Measurements from ENCODE around the gene LGALS7.
"Not testable (repeated sequence)": the region's sequence is repeated elsewhere in the genome, so short reads cannot be mapped to it uniquely, and the experiment has no call there.

The LGALS7 gene

DNA sequence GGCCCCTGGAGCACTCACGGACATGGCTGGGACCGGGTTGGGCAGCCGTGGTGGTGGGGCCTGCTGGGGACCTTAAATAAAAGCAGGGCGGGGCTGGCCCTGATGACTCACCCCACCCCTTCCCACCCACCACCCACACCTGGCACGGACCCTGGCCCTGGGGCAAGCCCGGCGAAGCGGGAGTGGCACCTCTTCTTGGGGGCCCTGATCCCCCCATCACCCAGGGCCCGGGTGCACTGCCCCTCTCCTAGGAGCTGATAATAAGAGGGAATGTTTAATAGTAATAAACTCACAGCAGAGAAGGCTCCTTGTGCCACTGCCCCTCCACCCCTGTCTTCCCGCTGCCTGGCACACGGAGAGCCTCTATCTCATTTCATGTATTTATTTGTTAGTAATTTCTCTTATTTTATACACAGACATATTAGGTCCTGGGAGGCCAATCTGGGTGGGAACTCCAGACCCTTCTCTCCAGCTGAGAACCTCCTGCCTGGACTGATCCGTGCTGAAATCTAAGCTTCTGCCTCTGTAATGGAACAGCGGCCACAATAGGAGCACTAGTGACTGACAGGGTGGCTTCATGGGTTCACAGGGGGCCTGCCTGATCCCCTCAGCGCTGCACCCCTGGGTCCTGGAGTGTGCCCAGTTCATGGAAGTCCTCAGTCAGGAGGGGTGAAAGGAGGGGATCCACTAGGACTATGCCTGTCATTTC is at the start of gene LGALS7:
TSS of gene LGALS7 (minus strand) at position 49 of the 709 bp plus-strand sequence. CDS start at position 24, 25 bp downstream.
- no peak for DNase-seq (ENCODE audit: insufficient read length, low spot score)
- no peak for FAIRE-seq

GRCh38 chr19:38821230-38821825 is 48.0 kb upstream of the LGALS7 start:
- FAIRE-seq; DNase-seq (ENCODE audit: insufficient read length, low spot score): not testable (repeated sequence)

DNA sequence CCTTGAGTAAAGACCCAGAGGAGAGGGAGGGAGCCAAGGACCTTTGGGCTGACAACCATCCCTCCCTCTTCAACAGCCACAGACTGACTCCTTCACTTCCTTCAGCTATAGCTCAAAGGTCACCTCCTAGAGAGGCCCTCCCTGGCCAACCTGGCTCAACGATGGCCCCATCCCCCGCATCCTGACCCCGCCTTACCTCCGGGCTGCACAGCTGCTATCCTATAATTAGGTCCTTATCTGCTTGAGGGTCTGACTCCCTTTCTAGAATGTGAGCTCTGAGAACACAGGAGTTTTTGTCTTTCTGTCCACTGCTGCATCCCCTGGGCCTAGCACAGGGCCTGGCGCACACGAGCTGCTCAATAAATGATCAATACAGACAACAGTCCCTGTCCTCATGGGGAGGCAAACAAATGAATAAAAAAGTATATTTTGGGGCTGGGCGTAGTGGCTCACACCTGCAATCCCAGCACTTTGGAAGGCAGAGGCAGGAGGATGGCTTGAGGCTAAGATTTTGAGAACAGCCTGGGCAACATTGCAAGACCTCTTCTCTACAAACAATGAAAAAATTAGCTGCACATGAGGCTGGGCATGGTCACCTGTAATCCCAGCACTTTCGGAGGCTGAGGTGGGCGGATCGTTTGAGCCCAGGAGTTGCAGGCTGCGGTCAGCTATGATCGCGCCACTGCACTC is 46.1 kb upstream of the LGALS7 start:
- DNase-seq (ENCODE audit: insufficient read length, low spot score) (no peak), FAIRE-seq (no peak)

GRCh38 chr19:38817081-38817480 is 43.8 kb upstream of the LGALS7 start:
- FAIRE-seq (no peak), DNase-seq (ENCODE audit: insufficient read length, low spot score) (no peak)

DNA sequence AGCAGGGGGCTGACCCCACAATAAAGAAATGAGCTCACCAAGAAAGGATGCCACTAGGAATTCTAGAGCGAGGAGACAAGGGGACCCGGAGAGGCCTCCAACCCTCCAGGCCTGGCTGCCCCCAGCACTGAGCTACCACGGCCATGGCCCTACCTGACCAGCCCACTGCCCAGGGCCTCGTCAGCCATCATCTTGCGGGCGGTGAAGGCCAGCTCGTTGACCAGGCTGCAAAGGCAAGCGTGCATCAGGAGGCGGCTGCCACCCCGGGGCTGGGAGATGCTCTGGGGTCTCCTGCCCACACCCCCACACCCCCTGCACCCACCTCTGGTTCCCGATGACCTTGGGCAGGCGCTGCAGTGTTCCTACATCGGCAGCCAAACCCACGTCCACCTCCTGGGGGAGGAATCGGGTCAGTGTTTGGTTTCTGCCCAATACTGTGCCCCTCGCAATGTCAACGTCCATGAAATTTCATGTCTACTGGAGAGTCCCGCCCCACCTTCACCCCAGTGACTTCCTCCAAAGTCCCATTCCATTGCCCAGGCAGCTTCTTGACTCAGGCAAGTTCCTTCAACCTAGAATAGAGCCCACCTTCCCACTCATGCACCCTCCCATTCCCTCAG is 42.9 kb upstream of the LGALS7 start:
- FAIRE-seq = no peak
- DNase-seq (ENCODE audit: insufficient read length, low spot score) = no peak

DNA sequence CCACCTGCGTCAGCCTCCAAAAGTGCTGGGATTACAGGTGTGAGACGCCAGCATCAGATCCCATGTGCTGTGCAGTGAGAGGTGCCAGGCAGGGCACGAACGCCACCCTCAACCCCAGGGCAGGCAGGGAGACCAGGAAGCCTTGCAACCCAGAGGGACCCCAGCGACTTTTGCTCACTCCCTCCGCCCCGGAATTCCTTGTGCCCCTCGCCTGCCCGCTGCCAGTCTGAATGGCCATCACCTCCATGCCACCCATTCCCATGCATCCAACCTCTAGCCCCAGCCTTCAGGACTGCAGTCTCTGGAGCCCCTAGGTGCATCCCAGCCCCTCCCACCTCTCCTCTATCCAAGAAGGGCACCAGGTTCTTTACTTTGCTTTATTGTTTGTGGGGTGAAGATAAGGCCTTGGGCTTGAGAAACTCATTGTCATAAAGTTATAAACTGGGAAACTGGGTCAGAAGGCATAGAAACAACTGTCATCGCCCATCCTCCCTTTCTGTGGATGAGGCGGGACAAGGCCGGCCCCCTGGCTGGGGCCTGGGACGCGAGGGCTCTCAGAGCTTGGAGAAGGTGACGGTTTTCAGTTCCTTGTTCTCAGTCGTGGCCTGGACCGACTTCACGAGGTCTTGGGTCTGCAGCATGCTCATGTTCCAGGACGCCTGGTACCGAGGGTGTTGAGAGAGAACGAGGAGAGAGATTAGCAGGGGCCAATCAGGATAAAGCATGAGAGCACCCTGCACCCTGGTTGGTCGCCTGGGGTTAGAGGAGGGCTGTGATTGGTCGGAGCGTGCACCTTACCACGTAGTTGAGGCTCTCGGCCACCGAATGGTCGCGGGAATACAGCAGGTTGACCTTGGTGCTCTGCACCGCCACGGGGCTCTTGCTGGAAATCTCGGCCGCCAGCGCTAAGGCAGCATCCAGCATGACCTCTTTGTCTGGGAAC is 42.0 kb upstream of the LGALS7 start:
- FAIRE-seq (no peak), DNase-seq (ENCODE audit: insufficient read length, low spot score) (no peak)

- FAIRE-seq; DNase-seq (ENCODE audit: insufficient read length, low spot score): not testable (repeated sequence)
Observed at GRCh38 chr19:38813932-38814331, 40.6 kb upstream of the LGALS7 start.

DNA sequence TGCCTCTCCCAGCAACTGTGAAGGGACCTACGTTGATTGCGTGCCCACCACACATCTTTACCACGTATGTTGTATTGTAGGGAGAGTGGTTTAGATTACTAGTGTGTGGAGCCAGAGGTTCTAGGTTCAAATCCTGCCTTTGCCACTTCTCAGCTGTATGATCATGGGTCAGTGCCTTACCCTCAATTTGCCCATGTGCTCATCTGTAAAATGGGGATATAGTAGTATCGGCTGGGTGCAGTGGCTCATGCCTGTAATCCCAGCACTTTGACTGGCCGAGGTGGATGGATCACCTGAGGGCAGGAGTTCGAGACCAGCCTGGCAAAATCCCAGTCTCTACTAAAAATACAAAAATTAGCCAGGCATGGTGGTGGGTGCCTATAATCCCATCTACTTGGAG is 40.0 kb upstream of the LGALS7 start:
- FAIRE-seq (no peak), DNase-seq (ENCODE audit: insufficient read length, low spot score) (no peak)

DNA sequence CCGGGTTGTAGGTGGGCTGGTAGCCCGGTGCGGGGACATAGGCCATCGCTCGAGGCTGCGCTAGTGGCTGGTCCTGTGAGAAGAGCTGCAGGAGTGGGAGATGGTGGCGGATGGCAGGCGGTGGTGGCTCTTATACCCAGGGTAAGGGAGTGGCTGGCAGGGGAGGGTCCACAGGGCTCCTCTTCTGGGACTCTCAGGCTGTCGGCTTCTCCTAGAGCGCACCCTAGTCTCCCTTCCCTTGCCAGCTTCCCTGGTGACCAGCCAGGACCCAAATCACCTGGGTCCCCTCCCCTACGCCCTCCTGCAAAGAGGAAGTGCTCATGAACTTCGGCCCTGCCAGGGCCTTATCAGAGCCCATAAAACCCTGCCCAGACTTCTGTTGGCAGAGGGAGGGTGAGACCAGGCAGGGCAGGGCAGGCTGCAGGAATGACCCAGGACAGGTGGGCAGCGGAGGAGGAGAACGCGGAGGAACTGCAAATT is 39.6 kb upstream of the LGALS7 start, which contains the start of gene LGALS4:
TSS of gene LGALS4 (minus strand) at position 105 of the 480 bp plus-strand sequence. CDS start at position 46, 59 bp downstream.
- FAIRE-seq = no peak

DNA sequence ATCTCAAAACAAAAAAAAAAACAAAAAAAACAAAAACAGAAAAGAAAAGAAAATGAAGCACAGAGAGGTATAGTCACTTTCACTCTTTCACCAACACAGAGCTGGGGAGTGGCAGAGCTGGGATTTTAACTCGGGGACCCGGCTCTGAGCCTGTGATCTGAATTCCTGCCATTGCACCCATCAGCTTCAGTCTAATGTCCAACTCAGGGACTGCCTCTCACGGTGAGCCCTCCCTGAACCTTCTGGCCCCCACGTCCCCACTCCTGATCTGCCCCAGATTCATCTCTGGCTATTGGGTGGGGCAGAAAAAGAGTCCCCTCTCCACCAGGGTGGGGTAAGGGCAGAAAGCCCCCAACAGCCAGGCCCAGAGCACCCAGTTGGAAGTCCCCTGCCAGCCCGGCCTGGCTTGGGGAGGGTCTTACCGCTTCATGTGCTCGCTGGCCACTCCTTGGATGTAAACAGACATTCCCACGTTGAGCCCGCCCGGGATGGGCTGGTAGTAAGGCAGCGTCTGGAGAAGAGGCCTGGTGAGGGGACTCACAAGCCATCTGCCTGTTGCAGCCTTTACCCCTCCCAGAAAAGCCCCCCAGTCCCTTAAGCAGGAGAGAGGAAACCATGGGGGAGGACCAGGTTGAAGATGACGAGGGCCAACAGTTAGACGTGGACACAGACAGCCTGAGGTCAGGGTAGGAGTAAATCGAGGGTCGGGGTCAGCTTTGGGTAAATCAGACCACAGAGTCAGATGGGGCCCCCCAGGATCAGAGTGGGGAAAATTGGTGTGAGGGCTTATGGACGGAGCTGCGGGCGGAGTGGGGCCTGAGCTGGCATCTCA is 38.9 kb upstream of the LGALS7 start:
- no peak for DNase-seq (ENCODE audit: insufficient read length, low spot score)

More for the DNA sequence above, 39.6 kb upstream of the LGALS7 start, which contains the start of gene LGALS4:
- no peak for DNase-seq (ENCODE audit: insufficient read length, low spot score)

GRCh38 chr19:38809592-38810252 is 36.4 kb upstream of the LGALS7 start:
- FAIRE-seq (no peak), DNase-seq (ENCODE audit: insufficient read length, low spot score) (no peak)

More for the DNA sequence above, 38.9 kb upstream of the LGALS7 start:
- FAIRE-seq = no peak

DNA sequence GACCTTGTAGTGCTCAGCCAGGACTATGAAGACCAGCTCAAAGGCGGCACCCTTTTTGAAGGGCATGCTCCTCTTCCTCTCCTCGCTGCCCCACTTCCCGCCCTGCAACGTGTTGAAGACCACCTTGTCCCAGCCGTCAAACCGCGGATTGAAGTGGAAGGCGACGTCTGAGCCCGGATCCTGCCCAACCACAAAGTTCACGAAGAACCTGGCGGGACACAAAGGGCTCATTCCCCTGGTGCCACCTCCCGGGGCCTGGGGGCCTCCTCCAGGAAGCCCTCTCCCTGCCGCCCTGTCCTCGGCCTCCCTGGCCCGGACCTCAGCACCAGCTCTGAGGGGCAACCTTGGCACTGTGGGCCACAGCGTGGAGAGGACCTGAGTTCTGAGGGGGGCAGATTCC is 35.4 kb upstream of the LGALS7 start:
- no peak for FAIRE-seq
- DNase-seq (ENCODE audit: insufficient read length, low spot score) = no peak

DNA sequence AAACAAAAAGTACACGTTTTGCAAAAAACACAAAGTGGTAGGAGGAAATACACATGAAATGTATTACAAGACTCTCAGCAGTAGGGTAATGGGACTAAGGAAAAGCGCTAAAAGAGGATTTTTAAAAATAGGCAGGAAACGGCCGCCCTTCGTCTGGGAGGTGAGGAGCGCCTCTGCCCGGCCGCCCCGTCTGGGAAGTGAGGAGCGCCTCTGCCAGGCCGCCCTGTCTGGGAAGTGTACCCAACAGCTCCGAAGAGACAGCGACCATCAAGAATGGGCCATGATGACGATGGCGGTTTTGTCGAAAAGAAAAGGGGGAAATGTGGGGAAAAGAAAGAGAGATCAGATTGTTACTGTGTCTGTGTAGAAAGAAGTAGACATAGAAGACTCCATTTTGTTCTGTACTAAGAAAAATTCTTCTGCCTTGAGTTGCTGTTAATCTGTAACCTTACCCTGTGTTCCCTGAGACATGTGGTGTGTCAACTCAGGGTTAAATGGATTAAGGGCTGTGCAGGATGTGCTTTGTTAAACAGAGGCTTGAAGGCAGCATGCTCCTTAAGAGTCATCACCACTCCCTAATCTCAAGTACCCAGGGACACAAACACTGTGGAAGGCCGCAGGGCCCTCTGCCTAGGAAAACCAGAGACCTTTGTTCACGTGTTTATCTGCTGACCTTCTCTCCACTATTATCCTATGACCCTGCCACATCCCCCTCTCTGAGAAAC is 34.2 kb upstream of the LGALS7 start:
- FAIRE-seq; DNase-seq (ENCODE audit: insufficient read length, low spot score): not testable (repeated sequence)

GRCh38 chr19:38806371-38806770 is 33.1 kb upstream of the LGALS7 start:
- DNase-seq (ENCODE audit: insufficient read length, low spot score) = no peak
- no peak for FAIRE-seq

DNA sequence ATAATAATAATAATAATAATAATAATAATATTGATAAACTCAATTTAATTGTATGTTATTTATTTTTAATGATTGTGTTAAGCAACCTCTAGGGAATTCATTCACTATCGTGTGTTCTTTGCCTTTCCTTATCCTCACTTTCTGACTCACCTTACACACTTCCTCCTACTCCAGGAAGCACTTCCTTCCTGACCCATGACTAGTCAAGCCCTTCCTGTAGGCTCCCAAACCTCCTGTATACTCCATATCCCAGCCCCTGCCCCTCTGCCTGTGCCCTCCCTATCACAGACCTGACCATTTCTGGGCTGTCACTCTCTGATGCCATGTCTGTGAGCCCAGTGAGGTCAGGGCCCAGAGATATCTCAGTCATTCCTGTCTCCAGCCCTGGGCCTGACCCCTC is 31.9 kb upstream of the LGALS7 start:
- no peak for FAIRE-seq
- no peak for DNase-seq (ENCODE audit: insufficient read length, low spot score)

DNA sequence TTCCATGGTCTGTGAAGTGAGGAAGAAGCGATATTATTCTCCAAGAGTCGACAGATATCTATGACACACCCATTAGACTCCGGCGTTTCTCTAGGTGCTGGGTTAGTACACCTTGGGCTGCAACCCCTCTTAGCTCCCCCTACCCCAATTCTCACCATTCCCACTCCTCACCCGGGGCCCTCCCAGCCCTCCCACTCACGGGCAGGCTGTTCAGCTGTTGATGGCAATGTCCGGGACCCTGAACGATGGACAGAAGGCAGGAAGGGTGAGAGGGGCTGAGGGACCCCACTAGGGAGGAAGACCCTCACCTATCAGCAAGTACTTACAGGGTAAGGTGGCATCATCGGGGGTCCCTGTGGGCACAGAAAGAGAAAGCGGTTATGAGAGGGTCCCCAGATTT is 30.2 kb upstream of the LGALS7 start:
- DNase-seq (ENCODE audit: insufficient read length, low spot score) = no peak
- FAIRE-seq = no peak

- FAIRE-seq (no peak), DNase-seq (ENCODE audit: insufficient read length, low spot score) (no peak)
Observed at GRCh38 chr19:38801359-38802095, 28.2 kb upstream of the LGALS7 start.

Data from HTR-8/SVneo (cell line).